Cardiac fibroblast (primary cell): Measurements from ENCODE around the gene CACNA2D3.

Source experiments
- DNase-seq, 2 donors: peaks; one replicate each; pipeline versions ENCODE4 v3.0.0 to v3.0.0-alpha.2; 2010; ENCODE audit warnings: low read depth in 2 of 2
- H3K4me3 ChIP-seq, 2 donors: replicated peaks in 1 of 2; 1 replicate in 1 of 2; 2 replicates in 1 of 2; pipeline ENCODE4 v1.5.1; 2011; ENCODE audit warnings: low read depth in 2 of 2, low read length in 2 of 2, mild to moderate bottlenecking in 2 of 2, moderate library complexity in 1 of 2
- TF ChIP-seq, protein P1 (sequence below): IDR thresholded peaks from one replicate; pipeline ENCODE4 v1.5.1; 2011; ENCODE audit warnings: low read depth, mild to moderate bottlenecking, low read length, inconsistent platforms

CACNA2D3 gene

DNA sequence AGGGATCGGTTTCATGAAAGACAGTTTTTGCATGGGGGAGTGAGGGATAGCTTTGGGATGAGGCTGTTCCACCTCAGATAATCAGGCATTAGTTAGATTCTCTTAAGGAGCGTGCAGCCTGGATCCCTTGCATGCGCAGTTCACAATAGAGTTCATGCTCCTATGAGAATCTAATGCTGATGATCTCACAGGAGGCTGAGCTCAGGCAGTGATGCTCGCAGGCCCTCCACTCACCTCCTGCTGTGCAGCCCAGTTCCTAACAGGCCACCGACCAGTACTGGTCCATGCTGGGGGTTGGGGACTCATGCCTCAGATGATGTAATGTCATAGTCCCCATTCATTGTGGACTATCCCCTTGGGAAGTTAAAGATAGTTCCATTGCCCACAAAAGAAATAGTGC, 255.8 kb downstream of the CACNA2D3 start:
- TF ChIP-seq, protein P1, sequence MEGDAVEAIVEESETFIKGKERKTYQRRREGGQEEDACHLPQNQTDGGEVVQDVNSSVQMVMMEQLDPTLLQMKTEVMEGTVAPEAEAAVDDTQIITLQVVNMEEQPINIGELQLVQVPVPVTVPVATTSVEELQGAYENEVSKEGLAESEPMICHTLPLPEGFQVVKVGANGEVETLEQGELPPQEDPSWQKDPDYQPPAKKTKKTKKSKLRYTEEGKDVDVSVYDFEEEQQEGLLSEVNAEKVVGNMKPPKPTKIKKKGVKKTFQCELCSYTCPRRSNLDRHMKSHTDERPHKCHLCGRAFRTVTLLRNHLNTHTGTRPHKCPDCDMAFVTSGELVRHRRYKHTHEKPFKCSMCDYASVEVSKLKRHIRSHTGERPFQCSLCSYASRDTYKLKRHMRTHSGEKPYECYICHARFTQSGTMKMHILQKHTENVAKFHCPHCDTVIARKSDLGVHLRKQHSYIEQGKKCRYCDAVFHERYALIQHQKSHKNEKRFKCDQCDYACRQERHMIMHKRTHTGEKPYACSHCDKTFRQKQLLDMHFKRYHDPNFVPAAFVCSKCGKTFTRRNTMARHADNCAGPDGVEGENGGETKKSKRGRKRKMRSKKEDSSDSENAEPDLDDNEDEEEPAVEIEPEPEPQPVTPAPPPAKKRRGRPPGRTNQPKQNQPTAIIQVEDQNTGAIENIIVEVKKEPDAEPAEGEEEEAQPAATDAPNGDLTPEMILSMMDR: no peak
- no peak for DNase-seq

DNA sequence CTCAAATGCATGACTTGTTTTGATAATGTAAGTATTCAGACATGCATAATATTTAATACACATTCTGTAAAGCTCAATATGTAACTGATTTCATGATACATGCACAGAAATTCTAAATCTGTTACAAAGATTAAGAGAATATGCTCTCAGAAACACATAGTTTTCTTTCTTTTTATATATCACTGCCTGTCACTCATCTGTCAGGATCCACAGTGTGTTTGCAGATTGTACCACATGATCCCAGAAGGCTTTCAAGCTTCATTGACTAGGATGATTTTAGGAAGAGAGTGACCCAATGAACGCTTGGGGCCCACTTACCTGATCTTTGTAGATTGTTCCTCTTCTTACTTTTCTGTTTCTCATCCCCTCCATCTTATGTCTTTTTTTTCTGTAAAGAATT, 261.9 kb downstream of the CACNA2D3 start:
- DNase-seq: no peak
- TF ChIP-seq, protein P1: no peak
- no peak overlapping the region for H3K4me3 ChIP-seq

More for the DNA sequence above, 255.8 kb downstream of the CACNA2D3 start:
- H3K4me3 ChIP-seq: no peak overlapping the region

DNA sequence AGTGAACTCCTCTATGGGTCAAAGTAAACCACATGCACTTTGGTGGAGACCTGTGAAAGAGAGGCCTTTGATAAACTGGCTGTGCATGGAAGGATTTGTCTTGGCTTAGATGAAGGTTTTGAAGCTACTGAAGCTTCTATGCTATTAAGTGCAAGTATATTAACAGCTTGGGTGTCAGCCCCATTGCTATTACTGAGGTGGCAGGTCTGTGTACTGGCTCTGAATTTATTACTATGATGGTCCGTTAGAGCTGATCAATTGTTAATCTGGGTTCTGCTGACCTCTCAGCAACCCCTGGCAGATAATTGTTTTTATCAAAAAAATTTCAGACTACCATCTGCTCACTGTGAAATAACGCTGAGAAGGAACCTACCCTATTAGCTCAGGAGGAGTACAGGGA, 268.2 kb downstream of the CACNA2D3 start:
- no peak for DNase-seq
- H3K4me3 ChIP-seq: no peak overlapping the region
- TF ChIP-seq, protein P1: no peak

DNA sequence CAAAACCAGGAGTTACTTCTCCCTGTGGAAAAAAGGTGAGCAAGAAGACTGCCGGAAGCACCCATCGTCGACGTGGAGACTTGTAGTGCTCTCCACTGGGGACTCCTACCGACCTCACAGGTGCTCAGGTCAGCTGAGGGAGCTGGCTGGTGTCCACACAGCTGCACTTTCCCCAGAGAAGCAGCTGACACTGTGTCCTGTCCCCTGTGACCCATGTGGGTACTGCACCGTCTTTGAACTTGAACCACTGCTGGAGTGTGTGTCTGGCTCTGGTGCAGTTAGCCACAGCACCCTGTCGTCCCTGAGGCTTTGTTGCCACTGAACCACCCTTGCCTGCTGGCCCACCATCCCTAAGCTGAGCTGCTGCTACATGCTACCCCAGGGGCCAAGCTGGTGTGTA, 270.8 kb downstream of the CACNA2D3 start:
- H3K4me3 ChIP-seq: no peak overlapping the region
- DNase-seq: no peak
- TF ChIP-seq, protein P1: no peak

DNA sequence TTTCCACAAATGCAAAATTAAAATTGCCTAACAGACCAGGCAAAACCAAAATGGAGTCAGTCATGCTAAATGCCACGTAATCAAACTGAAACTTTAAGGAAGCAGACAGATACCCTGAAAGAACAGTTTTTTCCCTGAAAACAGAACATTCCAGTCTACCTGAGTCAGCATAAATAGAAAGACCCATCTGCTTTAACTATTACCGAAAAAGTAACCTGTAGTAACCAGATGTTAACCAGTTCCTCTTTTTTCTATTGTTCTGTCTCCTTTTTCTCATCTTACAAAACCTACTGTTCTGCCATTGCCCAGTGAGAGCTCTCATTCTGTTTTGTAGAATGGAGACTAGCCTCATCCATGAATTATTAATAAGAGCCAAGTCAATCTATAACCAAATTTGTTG, 286.0 kb downstream of the CACNA2D3 start:
- no peak overlapping the region for H3K4me3 ChIP-seq
- TF ChIP-seq, protein P1: no peak
- no peak for DNase-seq

DNA sequence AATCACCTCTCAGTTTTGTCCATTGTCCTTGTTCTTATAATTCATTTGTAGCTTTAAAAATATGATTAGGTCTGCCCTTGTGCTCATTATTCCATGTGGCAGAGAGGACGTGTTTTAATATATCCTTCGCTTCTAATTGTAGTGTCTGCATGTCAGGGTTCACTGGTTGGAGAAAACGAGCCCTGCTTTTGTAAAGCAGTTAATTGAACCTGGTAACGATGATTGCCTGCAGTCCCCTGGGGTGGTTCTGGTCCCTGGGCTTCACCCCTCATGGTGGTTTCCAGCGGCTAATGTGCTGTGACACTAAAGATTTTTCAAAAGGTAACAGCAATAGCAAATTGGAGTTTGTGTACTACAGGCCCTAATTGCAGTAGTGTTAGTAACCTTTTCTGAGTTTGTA, 299.6 kb downstream of the CACNA2D3 start:
- no peak for DNase-seq

DNA sequence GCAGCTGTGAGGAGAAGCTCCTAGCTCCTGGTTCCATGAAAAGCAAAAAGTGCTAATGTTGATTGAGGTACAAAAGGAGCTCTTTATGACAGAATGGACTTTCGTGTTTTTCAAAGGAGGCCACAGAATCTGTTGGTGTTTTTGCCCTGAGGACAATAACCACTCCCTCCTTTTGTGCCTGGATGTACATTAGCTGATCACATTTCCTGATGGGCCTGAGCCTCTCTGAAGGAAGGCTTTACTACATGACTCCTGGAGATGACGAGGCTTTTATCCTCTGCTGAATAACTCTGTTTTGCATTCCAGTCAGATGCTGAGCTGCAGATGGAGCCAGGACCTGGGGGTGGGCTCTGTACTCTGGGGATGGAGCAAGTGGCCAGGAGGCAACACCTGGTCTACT, 301.9 kb downstream of the CACNA2D3 start:
- TF ChIP-seq, protein P1: no peak
- no peak for DNase-seq
- no peak overlapping the region for H3K4me3 ChIP-seq

More for the DNA sequence above, 299.6 kb downstream of the CACNA2D3 start:
- H3K4me3 ChIP-seq: no peak overlapping the region
- TF ChIP-seq, protein P1: no peak
